GM18498 (cell line): ENCODE data around the gene PEX14.

ENCODE experiments used
- ATAC-seq: cut with Tn5 transposase; IDR thresholded peaks from one replicate; pipeline ENCODE4 v1.9.1; 2021; ENCODE audit warnings: mild to moderate bottlenecking, moderate library complexity; ENCODE audit not compliant: unreplicated experiment

PEX14 gene

DNA sequence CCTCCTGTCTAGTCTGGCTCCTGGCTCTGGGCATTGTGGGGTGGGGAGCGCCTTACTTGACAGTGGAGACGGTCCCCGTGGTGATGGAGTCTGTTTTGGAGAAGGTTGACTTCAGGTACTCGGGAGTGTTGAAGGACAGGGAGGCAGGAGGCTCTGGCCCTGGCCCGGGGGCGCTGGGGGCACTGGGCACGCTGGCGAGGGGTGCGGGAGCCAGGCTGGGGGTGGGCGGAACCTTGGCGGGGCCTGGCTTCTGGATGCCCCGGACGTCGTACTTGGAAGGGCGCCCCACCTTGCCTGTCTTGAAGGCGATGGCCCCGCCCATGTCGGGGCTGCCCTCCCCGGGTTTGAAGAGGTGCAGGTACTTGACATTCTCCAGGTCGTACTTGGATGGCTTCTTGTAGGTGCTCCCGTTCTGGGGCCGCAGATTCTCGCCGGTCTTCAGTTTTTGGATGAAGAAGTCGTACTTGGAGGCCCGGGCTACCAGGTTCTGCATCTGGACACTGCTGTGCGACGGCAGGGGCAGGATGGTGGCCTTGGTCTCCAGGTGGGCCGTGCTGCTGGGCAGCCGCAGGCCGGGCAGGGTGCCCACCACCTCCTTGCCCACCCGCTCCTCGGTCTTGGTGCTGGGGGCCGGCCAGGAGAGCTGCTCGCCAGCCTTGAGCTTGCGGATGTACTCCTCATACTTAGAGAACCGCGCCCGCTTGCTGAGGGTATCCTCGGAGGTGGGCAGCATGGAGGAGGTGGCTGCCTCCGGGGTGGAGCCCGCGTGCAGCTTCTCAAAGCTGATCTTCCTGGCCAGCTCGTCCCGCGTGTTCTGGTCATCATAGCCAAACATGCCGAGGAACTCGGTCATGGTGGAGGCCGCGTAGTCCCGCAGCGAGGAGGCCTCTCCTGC, 185.1 kb downstream of the PEX14 start:
- ATAC-seq: no peak

DNA sequence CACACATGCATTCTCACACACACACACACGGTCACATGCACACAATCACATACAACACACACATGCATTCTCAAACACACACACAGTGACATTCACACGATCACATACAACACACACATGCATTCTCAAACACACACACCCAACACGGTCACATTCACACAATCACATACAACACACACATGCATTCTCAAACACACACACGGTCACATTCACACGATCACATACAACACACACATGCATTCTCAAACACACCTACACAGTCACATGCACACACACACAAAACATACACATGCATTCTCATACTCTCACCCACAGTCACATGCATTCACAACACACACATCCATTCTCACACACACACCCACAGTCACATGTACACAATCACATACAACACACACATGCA, 186.7 kb downstream of the PEX14 start:
- no peak for ATAC-seq

DNA sequence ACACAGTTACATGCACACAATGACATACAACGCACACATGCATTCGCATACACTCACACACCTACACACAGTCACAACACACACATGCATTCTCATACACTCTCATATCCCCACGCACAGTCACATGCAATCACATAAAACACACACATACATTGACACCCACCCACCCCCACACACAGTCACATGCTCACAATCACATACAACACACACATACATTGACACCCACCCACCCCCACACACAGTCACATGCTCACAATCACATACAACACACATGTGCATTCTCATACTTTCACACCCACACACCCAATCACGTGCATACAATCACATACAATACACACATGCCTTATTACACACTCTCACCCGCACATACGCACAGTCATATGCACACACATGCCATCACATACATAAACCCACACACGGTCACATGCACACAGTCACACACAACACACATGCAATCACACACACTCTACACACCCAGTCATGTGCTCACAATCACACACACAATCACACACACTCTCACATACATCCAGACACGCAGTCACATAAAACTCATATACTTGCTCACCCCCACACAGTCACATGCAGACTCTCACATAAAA, 187.4 kb downstream of the PEX14 start:
- ATAC-seq: no peak

DNA sequence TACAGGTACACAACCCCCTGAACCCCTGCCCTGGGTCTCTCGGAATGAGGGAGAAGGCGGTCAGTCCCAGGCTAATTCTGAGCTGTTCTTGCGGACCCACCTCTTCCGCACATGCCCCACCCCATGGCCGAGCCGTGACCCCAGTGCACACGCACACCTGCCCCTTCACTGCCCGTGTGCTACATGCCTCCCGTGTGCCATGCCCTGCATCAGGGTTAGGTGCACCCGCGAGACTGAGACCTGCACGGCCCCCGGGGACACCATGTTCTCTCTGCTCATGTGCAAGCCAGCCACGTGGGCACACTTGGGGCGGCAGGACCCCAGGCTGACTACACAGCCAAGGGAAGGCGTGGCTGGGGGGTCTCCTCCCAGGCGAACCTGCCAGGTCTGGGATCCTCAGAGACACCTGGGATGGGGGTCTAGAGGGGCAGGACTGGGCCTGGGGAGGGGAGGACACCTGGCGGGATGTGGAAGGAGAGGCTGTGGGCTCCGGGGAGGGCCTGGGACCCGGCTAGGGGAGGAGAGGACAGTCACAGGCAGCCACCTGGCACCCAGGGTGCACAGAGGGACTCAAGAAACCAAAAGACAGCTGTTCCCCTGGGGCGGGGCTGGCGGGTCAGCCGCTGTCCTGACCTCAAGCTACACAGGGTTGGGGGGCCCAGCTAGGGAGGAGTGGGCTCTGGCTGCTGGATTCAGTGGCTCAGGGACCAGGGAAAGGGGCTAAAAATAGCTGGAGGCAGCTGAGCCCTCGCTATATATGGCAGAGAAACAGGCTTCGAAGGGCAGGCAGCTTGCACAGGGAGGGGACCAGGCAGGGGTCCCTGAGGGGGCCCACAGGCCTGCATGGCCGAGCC, 188.3 kb downstream of the PEX14 start:
- ATAC-seq: no peak

- no peak for ATAC-seq
These were observed 188.9 kb downstream of the PEX14 start for GRCh38 chr1:10663678-10664035.

DNA sequence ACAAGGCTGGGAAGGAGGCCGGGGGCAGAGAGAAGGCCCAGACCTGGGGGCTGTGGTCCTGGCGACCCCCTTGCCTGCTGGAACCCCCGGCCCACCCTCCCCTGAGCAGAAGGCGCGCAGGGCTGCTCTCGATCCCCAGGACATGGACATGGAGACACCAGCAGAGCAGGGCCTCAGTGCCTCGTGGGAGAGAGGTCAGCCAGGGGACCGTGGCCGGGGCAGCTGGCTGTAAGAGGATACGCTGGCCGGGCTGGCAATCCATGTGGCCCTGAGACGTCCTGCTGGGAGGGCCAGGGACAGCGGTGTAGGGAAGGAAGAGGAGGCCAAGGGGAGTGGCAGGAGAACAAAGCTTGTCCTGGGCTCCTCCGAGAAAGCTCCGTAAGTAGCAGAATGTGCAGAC, 189.5 kb downstream of the PEX14 start:
- ATAC-seq: no peak

DNA sequence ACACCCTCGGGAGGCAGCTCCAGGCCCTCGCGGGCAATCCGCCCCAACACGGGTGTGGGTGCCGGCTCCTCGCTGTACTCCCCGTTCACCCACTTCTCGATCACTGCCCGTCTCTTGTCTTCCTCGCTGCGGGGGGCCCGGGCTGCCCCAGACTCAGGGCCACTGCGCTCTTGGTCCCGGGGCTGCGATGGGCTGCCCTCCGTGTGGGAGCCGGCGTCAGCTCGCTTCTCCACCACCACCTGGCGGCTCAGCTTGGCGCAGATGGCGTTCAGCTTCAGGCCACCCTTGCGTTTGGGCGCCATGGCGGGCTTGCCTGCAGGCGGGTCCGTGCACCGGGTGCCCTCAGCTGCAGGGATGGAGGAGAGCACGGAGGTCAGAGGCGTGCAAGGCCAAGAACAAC, 190.5 kb downstream of the PEX14 start:
- ATAC-seq: no peak

DNA sequence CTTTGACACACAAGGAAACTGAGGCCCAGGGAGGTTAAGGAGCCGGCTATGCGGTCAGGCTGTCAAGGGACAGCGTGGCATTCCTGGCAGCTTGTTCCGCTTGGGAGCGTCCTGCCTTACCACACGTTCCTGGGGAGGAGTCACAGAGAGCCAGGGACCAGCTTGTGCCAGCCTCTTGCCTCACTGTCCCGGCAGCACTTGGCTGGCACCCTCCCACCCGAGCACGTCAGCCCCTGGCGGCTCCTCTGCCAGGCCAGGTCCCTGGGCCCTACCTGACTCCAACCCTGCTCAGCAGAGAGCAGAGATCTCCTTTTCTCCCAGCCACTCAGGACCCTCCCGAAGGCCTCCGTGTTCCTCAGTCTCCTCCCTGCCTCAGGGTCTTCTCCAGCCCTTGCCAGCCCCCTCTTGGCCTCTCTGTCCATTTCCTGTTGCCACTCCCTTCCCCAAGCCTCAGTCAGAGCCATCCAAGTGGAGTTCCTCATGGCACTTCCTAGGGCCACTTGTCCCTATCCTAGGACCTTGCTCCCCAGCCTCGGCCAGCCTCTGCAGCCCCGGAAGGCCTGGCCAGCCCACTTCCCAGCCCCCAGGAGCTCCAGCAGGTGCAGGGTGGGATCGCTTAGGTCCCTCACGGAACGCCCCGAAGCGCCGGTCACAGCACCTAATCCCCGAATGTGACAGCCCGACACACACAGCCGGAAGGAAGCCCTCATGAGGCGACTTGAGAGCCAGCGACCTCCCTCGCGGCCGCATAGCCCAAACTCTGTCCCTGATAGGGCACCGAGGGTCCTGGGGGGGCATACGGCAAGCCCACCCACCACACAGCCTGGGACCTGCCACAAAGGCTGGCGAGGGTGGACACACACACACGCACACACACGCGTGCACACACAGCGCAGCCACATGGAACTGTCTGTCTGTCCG, 191.4 kb downstream of the PEX14 start:
- no peak for ATAC-seq

GRCh38 chr1:10667861-10668761, 193.4 kb downstream of the PEX14 start:
- no peak for ATAC-seq

- no peak for ATAC-seq
These were observed 194.8 kb downstream of the PEX14 start for GRCh38 chr1:10669570-10669969.

- ATAC-seq: no peak
These were observed 195.4 kb downstream of the PEX14 start for GRCh38 chr1:10670190-10670589.

DNA sequence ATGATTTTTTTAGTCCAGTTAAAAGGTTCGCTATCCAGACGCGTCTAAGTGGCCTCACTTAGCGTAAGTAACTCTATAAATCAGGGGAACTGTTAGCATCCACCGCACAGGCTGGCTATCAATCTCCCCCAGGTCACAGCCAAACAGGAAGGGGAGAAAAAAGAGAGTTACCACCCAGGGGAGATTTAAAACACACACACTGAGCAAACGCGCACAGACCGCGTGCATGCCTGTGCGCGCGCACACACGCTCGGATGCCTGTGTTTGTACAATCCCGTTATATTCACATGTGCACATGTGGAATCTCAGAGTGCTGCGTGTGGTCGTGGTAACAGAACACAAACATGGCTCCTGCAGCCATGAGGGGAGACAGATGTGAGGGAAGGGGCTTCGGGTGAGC, 196.3 kb downstream of the PEX14 start:
- ATAC-seq: no peak

DNA sequence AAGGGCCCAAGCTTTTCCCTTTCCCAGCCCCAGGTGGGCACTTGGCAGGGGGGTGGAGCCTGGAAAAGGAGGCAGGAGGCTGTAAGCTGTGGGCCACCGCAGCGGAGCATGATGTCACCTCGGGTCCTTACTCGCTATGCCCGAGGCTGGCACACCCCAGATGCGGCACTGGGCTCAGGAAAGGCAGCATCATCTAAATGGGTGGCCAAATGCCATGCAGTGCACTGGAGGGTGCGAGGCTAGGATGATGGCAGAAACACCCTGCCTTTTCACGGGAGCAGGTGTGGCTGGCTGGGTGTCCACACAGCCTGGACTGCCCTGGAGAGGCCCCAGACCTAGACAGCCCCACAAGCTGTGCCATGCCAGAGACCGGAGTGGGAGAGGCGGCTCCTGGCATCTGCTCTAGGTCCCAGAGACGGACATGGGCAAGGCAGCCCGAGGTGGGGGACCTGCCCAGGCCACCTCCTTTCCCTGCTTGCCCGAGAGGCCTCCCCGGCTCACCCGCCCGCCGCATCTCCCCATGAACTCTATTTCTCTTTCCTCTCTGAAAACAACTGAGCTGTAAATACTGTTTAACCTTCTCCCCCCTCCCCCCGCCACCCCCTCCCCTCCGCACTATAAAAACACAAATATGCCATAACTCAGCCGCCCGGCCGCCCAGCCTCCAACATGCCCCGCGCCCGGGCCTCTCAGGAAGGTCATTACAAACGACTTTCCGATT, 197.0 kb downstream of the PEX14 start:
- ATAC-seq: no peak

DNA sequence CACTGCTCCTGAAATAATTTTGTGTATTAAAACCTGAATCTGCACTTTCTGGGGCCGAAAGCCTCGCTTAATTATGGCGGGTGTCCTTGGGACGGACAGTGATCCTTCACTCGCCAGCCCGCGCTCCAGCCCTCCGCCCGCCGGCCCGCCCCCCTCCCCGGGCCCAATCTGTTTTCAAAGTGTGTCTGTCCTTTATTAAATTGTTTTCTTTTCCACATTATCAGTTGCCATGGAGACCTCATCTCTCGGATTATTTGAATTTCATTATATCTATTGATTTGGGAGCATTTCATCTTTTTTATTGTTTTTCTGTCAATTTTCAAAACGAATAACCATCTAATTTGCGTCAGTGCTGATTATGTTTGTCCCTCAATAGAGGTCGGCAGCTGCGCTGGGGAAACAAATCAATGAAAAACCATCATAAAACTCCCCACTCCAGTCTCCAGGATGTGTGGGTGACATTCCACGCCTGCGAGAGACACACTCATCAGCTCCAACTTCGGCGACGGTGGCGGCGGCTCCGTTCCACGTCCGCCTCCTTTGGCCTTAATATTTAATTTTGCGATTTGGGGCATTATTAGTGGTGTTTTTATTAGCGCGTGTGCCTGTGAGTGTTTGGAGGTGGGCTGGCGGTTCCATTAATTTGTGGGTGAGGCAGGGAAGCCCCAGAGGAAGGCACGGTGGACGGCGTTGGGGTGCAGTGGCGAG, 197.7 kb downstream of the PEX14 start:
- ATAC-seq: no peak

DNA sequence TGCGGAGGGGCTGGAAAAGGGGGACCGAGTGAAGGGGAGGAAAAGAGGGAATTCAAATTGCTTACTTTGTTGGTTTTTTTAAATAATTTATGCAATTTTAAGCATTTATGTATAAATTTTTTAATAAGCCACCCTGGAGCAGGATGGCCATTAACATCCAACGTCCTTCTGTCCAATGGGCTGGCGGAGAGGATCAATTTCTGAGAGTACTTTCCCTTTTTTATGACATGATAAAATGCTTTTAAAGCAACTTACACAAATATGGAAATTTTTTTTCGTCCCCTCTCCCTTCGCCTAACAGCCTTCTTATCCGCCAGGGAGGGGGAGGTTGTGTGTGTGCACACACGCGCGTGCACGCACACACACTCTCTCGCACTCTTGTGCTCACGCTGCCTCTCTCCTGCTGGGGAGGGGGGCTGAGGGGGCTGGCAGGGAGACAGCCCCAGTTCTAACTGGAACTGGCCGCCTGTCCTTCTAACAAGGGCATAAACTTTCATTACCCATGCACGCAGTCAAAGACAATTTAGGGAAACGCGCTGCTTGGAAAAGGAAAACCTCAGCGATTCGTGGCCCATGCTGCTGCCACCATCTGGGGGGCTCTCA, 198.5 kb downstream of the PEX14 start:
- ATAC-seq: no peak

- ATAC-seq: no peak
These were observed 199.5 kb downstream of the PEX14 start for GRCh38 chr1:10674222-10674621.

GRCh38 chr1:10674700-10675609, 200.2 kb downstream of the PEX14 start:
- no peak for ATAC-seq
